HepG2 (cell line): Measurements from ENCODE around the gene RORC. TPM values are rescaled to one million over a fixed set of nuclear protein-coding genes. Genes with fewer than 3 reads are reported as not detected.

Source experiments
- ARNT2 ChIP-seq: sonication (generic); formaldehyde crosslinking; IDR thresholded peaks from 2 replicates; pipeline ENCODE4 v1.8.0; 2022; ENCODE audit warnings: mild to moderate bottlenecking, low read depth, missing genetic modification reagents, moderate library complexity
- ASH2L ChIP-seq: fragments of 300-600, 200-600 bp; sonication (generic); IDR thresholded peaks from 2 replicates; pipeline ENCODE4 v1.7.0; 2017; ENCODE audit warnings: low read depth, mild to moderate bottlenecking, moderate library complexity, mixed read lengths, low read length; ENCODE audit not compliant: insufficient read length
- CCAR2 ChIP-seq: fragments of 200-400 bp; formaldehyde crosslinking; optimal IDR thresholded peaks from 2 replicates; pipeline ENCODE3; 2018; ENCODE audit warnings: low read depth, mild to moderate bottlenecking, low read length, moderate library complexity
- DMAP1 ChIP-seq: IDR thresholded peaks from 2 replicates; pipeline ENCODE4 v1.6.1; 2016
- ERF ChIP-seq: IDR thresholded peaks from 2 replicates; pipeline ENCODE4 v1.6.1; 2018; ENCODE audit warnings: missing biosample characterization, missing genetic modification reagents
- FOXA3 ChIP-seq: IDR thresholded peaks from 2 replicates; pipeline ENCODE4 v1.6.1; 2016; ENCODE audit warnings: missing genetic modification reagents, missing compliant biosample characterization
- HOXA3 ChIP-seq: sonication (generic); formaldehyde crosslinking; IDR thresholded peaks from 2 replicates; pipeline ENCODE4 v1.5.0; 2020; ENCODE audit warnings: missing genetic modification reagents
- KLF11 ChIP-seq: IDR thresholded peaks from 2 replicates; pipeline ENCODE4 v1.6.1; 2016; ENCODE audit warnings: missing compliant biosample characterization
- KLF13 ChIP-seq: sonication (generic); formaldehyde crosslinking; IDR thresholded peaks from 2 replicates; pipeline ENCODE4 v1.4.0; 2020; ENCODE audit warnings: mild to moderate bottlenecking, missing genetic modification reagents
- MAFF ChIP-seq: IDR thresholded peaks from 2 replicates; pipeline ENCODE4 v1.6.1; 2011; ENCODE audit warnings: low read depth, low read length, improper control_type of control experiment
- NFIC ChIP-seq: IDR thresholded peaks from 2 replicates; pipeline ENCODE4 v1.6.1; 2012; ENCODE audit warnings: mild to moderate bottlenecking, low read length, inconsistent platforms
- NFKBIZ ChIP-seq: IDR thresholded peaks from 2 replicates; pipeline ENCODE4 v1.6.1; 2018; ENCODE audit warnings: missing genetic modification reagents, missing compliant biosample characterization
- NFYC ChIP-seq: IDR thresholded peaks from 2 replicates; pipeline ENCODE4 v1.6.1; 2016; ENCODE audit warnings: missing genetic modification reagents, missing compliant biosample characterization
- NONO ChIP-seq, 2 experiments: fragments of 450-650 bp in 1 of 2; sonication (generic) in 1 of 2; formaldehyde crosslinking in 1 of 2; IDR thresholded peaks in 1 of 2; conservative IDR thresholded peaks in 1 of 2; 2 replicates each; pipeline versions ENCODE4 v1.6.1 to v1.8.0; 2017 to 2022; ENCODE audit warnings: mild to moderate bottlenecking in 1 of 2, missing genetic modification reagents in 1 of 2, moderate library complexity in 1 of 2
- TMF1 ChIP-seq: sonication (generic); formaldehyde crosslinking; IDR thresholded peaks from 2 replicates; pipeline ENCODE4 v1.8.1; 2022; ENCODE audit warnings: low read depth, missing genetic modification reagents
- TRIM24 ChIP-seq: sonication (generic); formaldehyde crosslinking; IDR thresholded peaks from 2 replicates; pipeline ENCODE4 v1.8.0; 2022; ENCODE audit warnings: mild to moderate bottlenecking, missing genetic modification reagents
- ZNF10 ChIP-seq: sonication (generic); formaldehyde crosslinking; IDR thresholded peaks from 2 replicates; pipeline ENCODE4 v1.4.0; 2020; ENCODE audit warnings: mild to moderate bottlenecking, low read depth, missing genetic modification reagents, borderline replicate concordance
- ZNF335 ChIP-seq: sonication (generic); formaldehyde crosslinking; IDR thresholded peaks from 2 replicates; pipeline ENCODE4 v1.4.0; 2020; ENCODE audit warnings: missing genetic modification reagents
- ZNF547 ChIP-seq: sonication (generic); formaldehyde crosslinking; IDR thresholded peaks from 2 replicates; pipeline ENCODE4 v1.5.1; 2020; ENCODE audit warnings: mild to moderate bottlenecking, missing genetic modification reagents
- polyA plus RNA-seq, 8 experiments: library from polyadenylated mRNA; depleted of rRNA in 3 of 8; stranded (reverse) in 7 of 8; unstranded in 1 of 8; fragments of >200 nt; fragmentation: Illumina TruSeq in 4 of 8; extraction: Trizol in 4 of 8; gene quantifications; 2 replicates each; pipeline versions ENCODE4 v1.2.1 to v1.2.3, GENCODE V29; 2011 to 2016; ENCODE audit warnings: low read depth in 4 of 8, missing spikeins in 1 of 8, mixed read lengths in 1 of 8; ENCODE audit not compliant: insufficient read depth in 1 of 8
- total RNA-seq, 5 experiments: library from RNA; depleted of rRNA; stranded (reverse); fragments of >200 nt; fragmentation: Illumina TruSeq; extraction: Trizol; gene quantifications; 2 replicates each; pipeline ENCODE4 v1.2.3, GENCODE V29; 2016; ENCODE audit warnings: low read depth in 1 of 5
- TF ChIP-seq, protein P1 (sequence below): sonication (generic); formaldehyde crosslinking; IDR thresholded peaks from 2 replicates; pipeline ENCODE4 v1.5.0; 2020; ENCODE audit warnings: mild to moderate bottlenecking, missing genetic modification reagents, borderline replicate concordance
- TF ChIP-seq, protein P2 (sequence below): sonication (generic); formaldehyde crosslinking; IDR thresholded peaks from 2 replicates; pipeline ENCODE4 v1.4.0; 2020; ENCODE audit warnings: missing genetic modification reagents

The RORC gene
- total and polyA plus RNA-seq, 2 of the 13 experiments (the other 11 are each of a cell fraction or from before 2014, with no cell fraction given), result 2.5 to 6.5 TPM

DNA sequence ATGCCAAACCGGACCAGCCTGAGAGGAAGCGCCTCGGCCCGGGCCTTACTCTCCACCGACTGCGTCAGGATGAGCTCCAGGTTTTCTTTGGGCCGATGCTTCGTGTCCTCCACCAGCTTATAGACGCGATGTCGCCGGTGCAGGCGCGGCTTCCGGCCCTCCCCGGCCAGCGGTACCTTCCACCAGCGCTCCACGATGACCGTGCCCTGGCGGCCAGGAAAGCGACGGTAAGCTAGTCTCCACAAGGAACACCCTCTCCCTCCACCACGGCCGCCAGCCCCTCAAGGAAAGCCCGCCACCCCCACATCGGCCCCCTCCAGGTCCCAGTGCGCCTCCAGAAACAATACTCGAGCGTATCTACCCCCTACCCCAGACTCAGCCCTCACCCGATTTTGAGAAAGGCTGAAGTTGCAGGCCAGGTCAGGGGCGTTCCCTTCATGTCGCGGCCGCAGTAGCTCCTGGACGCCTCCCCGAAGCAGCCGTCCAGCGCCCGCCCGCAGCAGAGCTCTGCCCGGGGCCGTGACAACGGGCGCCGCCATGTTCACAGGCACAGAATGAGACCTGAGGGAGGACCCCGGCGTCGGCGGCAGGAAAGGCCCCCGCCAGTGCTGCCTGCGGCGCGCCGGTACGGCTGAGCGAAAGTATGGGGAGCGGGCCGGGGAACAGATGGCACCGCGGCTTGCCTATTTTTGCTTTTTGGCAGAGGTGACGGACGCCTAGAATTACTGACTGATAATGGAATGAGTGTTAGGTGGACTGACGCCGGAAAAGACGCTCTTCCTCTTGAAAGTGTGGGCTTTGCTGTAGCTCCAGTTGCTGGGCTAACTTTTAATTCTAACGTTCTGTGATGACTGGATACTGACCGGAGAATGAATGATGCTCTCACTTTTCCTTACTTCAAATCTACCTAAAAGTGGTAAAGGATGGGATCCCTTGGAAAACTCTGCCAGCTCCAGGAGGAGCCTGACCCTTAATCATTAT is 68.4 kb downstream of the RORC start, which contains the start of gene MRPL9 (continued):
- no peak for TF ChIP-seq NFKBIZ
- TF ChIP-seq, protein P1, sequence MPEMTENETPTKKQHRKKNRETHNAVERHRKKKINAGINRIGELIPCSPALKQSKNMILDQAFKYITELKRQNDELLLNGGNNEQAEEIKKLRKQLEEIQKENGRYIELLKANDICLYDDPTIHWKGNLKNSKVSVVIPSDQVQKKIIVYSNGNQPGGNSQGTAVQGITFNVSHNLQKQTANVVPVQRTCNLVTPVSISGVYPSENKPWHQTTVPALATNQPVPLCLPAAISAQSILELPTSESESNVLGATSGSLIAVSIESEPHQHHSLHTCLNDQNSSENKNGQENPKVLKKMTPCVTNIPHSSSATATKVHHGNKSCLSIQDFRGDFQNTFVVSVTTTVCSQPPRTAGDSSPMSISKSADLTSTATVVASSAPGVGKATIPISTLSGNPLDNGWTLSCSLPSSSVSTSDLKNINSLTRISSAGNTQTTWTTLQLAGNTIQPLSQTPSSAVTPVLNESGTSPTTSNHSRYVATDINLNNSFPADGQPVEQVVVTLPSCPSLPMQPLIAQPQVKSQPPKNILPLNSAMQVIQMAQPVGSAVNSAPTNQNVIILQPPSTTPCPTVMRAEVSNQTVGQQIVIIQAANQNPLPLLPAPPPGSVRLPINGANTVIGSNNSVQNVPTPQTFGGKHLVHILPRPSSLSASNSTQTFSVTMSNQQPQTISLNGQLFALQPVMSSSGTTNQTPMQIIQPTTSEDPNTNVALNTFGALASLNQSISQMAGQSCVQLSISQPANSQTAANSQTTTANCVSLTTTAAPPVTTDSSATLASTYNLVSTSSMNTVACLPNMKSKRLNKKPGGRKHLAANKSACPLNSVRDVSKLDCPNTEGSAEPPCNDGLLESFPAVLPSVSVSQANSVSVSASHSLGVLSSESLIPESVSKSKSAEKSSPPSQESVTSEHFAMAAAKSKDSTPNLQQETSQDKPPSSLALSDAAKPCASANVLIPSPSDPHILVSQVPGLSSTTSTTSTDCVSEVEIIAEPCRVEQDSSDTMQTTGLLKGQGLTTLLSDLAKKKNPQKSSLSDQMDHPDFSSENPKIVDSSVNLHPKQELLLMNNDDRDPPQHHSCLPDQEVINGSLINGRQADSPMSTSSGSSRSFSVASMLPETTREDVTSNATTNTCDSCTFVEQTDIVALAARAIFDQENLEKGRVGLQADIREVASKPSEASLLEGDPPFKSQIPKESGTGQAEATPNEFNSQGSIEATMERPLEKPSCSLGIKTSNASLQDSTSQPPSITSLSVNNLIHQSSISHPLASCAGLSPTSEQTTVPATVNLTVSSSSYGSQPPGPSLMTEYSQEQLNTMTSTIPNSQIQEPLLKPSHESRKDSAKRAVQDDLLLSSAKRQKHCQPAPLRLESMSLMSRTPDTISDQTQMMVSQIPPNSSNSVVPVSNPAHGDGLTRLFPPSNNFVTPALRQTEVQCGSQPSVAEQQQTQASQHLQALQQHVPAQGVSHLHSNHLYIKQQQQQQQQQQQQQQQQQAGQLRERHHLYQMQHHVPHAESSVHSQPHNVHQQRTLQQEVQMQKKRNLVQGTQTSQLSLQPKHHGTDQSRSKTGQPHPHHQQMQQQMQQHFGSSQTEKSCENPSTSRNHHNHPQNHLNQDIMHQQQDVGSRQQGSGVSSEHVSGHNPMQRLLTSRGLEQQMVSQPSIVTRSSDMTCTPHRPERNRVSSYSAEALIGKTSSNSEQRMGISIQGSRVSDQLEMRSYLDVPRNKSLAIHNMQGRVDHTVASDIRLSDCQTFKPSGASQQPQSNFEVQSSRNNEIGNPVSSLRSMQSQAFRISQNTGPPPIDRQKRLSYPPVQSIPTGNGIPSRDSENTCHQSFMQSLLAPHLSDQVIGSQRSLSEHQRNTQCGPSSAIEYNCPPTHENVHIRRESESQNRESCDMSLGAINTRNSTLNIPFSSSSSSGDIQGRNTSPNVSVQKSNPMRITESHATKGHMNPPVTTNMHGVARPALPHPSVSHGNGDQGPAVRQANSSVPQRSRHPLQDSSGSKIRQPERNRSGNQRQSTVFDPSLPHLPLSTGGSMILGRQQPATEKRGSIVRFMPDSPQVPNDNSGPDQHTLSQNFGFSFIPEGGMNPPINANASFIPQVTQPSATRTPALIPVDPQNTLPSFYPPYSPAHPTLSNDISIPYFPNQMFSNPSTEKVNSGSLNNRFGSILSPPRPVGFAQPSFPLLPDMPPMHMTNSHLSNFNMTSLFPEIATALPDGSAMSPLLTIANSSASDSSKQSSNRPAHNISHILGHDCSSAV (CRISPR knock-in tag), result no peak
- peak; percentile 100 for TF ChIP-seq ZNF335 (CRISPR knock-in tag)
- no peak for TF ChIP-seq ZNF10 (CRISPR knock-in tag)
- peak; percentile 77; the same call in 1 of the 2 replicates for TF ChIP-seq TMF1 (CRISPR knock-in tag)
- TF ChIP-seq NONO (IDR thresholded peaks at IDR 0.05), result no peak
- TF ChIP-seq NONO (CRISPR knock-in tag; conservative IDR thresholded peaks at IDR 0.05), result peak; percentile 78
- TF ChIP-seq FOXA3 (CRISPR knock-in tag), result peak; percentile 40; the same call in 1 of the 2 replicates
- TF ChIP-seq TRIM24, result no peak
- TF ChIP-seq, protein P2, sequence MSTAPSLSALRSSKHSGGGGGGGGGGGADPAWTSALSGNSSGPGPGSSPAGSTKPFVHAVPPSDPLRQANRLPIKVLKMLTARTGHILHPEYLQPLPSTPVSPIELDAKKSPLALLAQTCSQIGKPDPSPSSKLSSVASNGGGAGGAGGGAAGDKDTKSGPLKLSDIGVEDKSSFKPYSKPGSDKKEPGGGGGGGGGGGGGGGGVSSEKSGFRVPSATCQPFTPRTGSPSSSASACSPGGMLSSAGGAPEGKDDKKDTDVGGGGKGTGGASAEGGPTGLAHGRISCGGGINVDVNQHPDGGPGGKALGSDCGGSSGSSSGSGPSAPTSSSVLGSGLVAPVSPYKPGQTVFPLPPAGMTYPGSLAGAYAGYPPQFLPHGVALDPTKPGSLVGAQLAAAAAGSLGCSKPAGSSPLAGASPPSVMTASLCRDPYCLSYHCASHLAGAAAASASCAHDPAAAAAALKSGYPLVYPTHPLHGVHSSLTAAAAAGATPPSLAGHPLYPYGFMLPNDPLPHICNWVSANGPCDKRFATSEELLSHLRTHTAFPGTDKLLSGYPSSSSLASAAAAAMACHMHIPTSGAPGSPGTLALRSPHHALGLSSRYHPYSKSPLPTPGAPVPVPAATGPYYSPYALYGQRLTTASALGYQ (CRISPR knock-in tag), result peak; percentile 57; the same call in 1 of the 2 replicates
- no peak for TF ChIP-seq CCAR2
- TF ChIP-seq KLF13, result no peak
- TF ChIP-seq MAFF, result no peak
- TF ChIP-seq DMAP1 (CRISPR knock-in tag), result peak; percentile 52; the same call in 1 of the 2 replicates
- no peak for TF ChIP-seq ERF
- TF ChIP-seq NFYC (CRISPR knock-in tag), result no peak
- TF ChIP-seq NFIC, result no peak
- peak; percentile 90 for TF ChIP-seq ZNF547 (CRISPR knock-in tag)
- TF ChIP-seq ARNT2 (CRISPR knock-in tag), result no peak
- peak; percentile 85 for TF ChIP-seq HOXA3 (CRISPR knock-in tag)
- peak; percentile 91 for TF ChIP-seq ASH2L
- no peak for TF ChIP-seq KLF11 (CRISPR knock-in tag)
